ENCODE results near the gene BLVRA. TPM values are rescaled to one million over a fixed set of nuclear protein-coding genes. Genes with fewer than 3 reads are reported as not detected.

BLVRA gene
- total RNA-seq, 1 donor from 2014 or later: 48.1 TPM

DNA sequence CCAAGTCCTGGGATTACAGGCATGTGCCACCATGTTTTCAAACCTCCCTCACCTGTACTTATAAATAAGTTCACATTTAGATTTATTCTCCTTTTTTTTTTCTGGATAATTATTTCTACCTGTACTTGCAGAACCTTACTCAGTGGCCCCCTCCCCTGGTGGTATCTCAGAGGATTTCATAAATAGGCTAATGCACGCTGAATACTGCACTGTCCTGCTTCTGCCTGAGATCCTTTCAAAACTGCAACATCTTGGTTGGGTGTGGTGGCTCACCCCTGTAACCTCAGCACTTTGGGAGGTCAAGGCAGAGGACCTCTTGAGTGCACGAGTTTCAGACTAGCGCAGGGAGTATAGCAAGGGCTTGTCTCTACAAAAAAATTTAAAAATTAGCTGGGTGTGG lies 4.6 kb upstream of the BLVRA start:
- Mint-ChIP-seq H3K4me1 (ENCODE audit: low read depth) (peaks cover 33% of the 10 kb centered on the region), H3K4me3 (no peak overlapping the region), H3K27ac (no peak overlapping the region), H3K9me3 (no peaks in the 10 kb centered on the region), H3K27me3 (ENCODE audit: insufficient read depth) (peaks cover 7% of the 10 kb centered on the region), H3K36me3 (ENCODE audit: low read depth) (no peaks in the 10 kb centered on the region)
- intact Hi-C loops (cut with micrococcal nuclease): no loop called here
- DNase-seq (ENCODE audit: low spot score): no peak

- H3K27ac Mint-ChIP-seq: no peak overlapping the region
Observed at GRCh38 chr7:43754596-43754995, 3.9 kb upstream of the BLVRA start.

DNA sequence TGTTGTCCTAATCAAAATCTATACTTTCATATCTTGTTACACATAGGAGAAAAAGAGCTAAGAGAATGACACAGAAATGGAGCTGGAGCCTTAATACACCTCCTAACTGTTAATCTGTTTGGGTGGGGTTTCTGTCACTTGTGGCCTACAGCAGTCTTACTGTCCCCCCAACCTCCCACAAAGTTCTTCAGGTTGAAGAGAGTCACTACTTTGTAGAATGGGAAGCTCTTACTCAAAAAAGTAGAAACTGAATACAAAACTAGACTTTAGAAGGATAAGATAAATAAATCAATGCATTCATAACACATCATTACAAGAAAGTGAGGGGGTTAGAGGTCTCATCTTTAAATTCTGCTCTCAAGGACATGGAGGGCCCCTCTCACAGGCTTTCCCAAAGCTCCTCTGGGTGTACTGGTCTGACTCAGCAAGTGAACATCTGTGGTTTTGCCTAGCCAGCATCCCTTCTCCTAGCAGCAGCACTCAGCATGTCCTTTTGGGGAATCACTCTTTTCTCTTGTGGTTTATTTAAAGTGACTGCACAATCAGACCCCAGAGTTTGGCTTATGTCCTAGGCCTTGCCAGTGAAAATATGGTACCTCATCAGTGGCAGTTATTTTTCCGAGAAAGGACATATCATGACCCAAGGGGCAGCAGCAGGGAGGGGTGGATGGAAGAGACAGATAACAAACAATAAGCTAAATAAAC lies 2.0 kb upstream of the BLVRA start:
- H3K4me1 Mint-ChIP-seq (ENCODE audit: low read depth): peaks cover 27% of the 10 kb centered on the region
- H3K27ac Mint-ChIP-seq: peak overlapping the region; percentile 49
- no peaks in the 10 kb centered on the region for H3K9me3 Mint-ChIP-seq

More at GRCh38 chr7:43754596-43754995, 3.9 kb upstream of the BLVRA start:
- Mint-ChIP-seq H3K36me3 (ENCODE audit: low read depth) (no peaks in the 10 kb centered on the region), H3K4me1 (ENCODE audit: low read depth) (peaks cover 37% of the 10 kb centered on the region), H3K9me3 (no peaks in the 10 kb centered on the region), H3K4me3 (no peak overlapping the region), H3K27me3 (ENCODE audit: insufficient read depth) (peaks cover 7% of the 10 kb centered on the region)
- intact Hi-C loops (cut with micrococcal nuclease): no loop called here
- DNase-seq (ENCODE audit: low spot score): no peak

DNA sequence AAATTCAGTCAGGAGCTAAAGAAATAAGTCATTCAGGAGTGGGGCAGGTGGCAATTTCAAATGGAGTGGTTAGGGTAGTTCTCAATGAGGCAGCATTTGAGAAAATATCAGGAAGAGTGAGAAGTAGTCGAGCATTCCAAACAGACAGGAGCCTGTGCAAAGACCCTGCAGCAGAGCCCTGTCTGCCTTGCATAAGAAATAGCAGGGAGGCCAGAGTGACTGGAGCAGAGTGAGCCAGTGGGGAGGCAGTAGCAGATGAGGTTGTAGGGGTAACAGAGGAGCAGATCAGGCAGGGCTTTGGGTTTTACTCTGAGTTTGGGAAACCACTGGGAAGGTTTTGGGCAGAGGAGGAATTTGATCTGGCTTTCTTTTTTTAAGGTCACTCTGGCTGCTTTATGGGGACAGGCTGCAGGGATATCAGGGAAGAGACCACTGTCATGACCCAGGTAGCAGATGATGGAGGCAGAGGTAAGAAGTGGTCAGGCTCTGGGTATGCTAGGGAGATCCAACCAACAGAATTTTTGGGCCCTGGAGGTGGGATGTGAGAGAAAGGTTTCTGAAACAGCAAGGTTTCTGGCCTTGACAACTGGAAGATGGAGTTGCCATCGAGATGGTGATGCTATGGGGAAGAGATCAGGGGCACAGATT lies 1.3 kb upstream of the BLVRA start:
- no peak for DNase-seq (ENCODE audit: low spot score)
- Mint-ChIP-seq H3K9me3 (no peaks in the 10 kb centered on the region), H3K27me3 (ENCODE audit: insufficient read depth) (peaks cover 7% of the 10 kb centered on the region), H3K36me3 (ENCODE audit: low read depth) (peaks cover 6% of the 10 kb centered on the region), H3K4me3 (peak overlapping the region; percentile 71), H3K27ac (peak overlapping the region; percentile 49), H3K4me1 (ENCODE audit: low read depth) (peaks cover 27% of the 10 kb centered on the region)
- intact Hi-C loops (cut with micrococcal nuclease): loop anchor here (5.0 kb wide), 1 partner anchor 980 kb away; no protein-coding TSS in a partner anchor

More for the DNA sequence above, 2.0 kb upstream of the BLVRA start:
- no peak for DNase-seq (ENCODE audit: low spot score)
- peak overlapping the region; percentile 71 for H3K4me3 Mint-ChIP-seq
- intact Hi-C loops (cut with micrococcal nuclease): loop anchor here (5.0 kb wide), 1 partner anchor 981 kb away; no protein-coding TSS in a partner anchor
- peaks cover 3% of the 10 kb centered on the region for H3K36me3 Mint-ChIP-seq (ENCODE audit: low read depth)
- H3K27me3 Mint-ChIP-seq (ENCODE audit: insufficient read depth): peaks cover 7% of the 10 kb centered on the region

GRCh38 chr7:43758822-43759683 lies 573 bp downstream of the BLVRA start:
- H3K27me3 Mint-ChIP-seq (ENCODE audit: insufficient read depth): peaks cover 3% of the 10 kb centered on the region
- H3K4me3 Mint-ChIP-seq: peak overlapping the region; percentile 88
- H3K4me1 Mint-ChIP-seq (ENCODE audit: low read depth): peaks cover 41% of the 10 kb centered on the region
- H3K27ac Mint-ChIP-seq: no peak overlapping the region
- peak; percentile 57 for DNase-seq (ENCODE audit: low spot score)
- no peaks in the 10 kb centered on the region for H3K9me3 Mint-ChIP-seq
- peaks cover 9% of the 10 kb centered on the region for H3K36me3 Mint-ChIP-seq (ENCODE audit: low read depth)
- intact Hi-C loops (cut with micrococcal nuclease): loop anchor here (1.0 to 5.0 kb wide), 6 partner anchors 23 to 978 kb away; partner anchors contain the start of genes COA1, MRPL32 and PSMA2

GRCh38 chr7:43760861-43761260 lies 2.4 kb downstream of the BLVRA start:
- H3K36me3 Mint-ChIP-seq (ENCODE audit: low read depth): peaks cover 9% of the 10 kb centered on the region
- DNase-seq (ENCODE audit: low spot score): no peak
- intact Hi-C loops (cut with micrococcal nuclease): no loop called here
- no peaks in the 10 kb centered on the region for H3K27me3 Mint-ChIP-seq (ENCODE audit: insufficient read depth)
- H3K4me3 Mint-ChIP-seq: peak overlapping the region; percentile 0
- H3K4me1 Mint-ChIP-seq (ENCODE audit: low read depth): peaks cover 51% of the 10 kb centered on the region
- no peak overlapping the region for H3K27ac Mint-ChIP-seq
- H3K9me3 Mint-ChIP-seq: no peaks in the 10 kb centered on the region

DNA sequence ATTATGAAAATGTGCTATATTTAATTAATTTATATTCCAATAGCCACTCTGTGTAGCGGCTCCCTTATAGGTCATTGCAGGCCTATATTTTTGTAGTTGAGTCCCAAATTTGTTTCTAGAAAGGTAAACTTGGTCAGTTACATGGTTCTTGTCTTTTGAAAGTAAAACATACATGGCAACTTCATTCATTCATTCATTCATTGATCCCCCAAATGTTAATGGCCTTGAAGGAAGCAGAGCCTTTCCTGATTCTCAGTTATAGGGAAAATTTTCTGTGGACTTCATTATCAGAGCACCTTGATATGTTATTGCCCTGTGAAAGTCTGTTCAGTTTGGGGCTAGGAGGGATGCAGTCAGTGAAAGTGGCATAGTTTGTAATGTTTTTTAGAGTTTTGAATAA lies 2.9 kb downstream of the BLVRA start:
- Mint-ChIP-seq H3K9me3 (no peaks in the 10 kb centered on the region), H3K4me1 (ENCODE audit: low read depth) (peaks cover 47% of the 10 kb centered on the region)
- intact Hi-C loops (cut with micrococcal nuclease): no loop called here

GRCh38 chr7:43761938-43762692 lies 3.6 kb downstream of the BLVRA start:
- Mint-ChIP-seq H3K4me1 (ENCODE audit: low read depth) (peaks cover 39% of the 10 kb centered on the region), H3K9me3 (no peaks in the 10 kb centered on the region), H3K36me3 (ENCODE audit: low read depth) (peaks cover 9% of the 10 kb centered on the region), H3K27ac (no peak overlapping the region), H3K4me3 (no peak overlapping the region), H3K27me3 (ENCODE audit: insufficient read depth) (no peaks in the 10 kb centered on the region)
- intact Hi-C loops (cut with micrococcal nuclease): no loop called here
- no peak for DNase-seq (ENCODE audit: low spot score)

More for the DNA sequence above, 2.9 kb downstream of the BLVRA start:
- no peak for DNase-seq (ENCODE audit: low spot score)
- H3K27me3 Mint-ChIP-seq (ENCODE audit: insufficient read depth): no peaks in the 10 kb centered on the region
- no peak overlapping the region for H3K27ac Mint-ChIP-seq
- peaks cover 9% of the 10 kb centered on the region for H3K36me3 Mint-ChIP-seq (ENCODE audit: low read depth)
- H3K4me3 Mint-ChIP-seq: no peak overlapping the region

DNA sequence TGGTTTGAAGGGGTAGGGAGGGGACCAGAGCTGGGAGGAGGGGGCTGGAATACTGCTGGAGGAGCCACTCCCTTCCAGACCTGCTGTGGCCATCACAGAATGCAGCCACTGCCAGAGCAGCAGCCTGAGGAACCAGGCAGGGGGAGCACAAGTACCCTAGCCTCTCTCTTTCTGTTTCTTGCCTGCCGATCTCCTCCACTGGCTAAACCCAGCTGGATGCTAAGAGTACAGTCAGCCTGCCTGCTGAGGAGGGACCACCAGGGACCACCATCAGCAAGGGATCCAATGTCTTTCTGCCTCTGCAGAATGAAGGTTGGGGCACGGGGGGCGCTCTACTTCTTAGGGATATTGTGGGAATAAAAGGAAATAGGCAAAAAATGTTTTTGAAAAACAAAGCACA lies 4.7 kb downstream of the BLVRA start:
- intact Hi-C loops (cut with micrococcal nuclease): no loop called here
- Mint-ChIP-seq H3K27ac (no peak overlapping the region), H3K27me3 (ENCODE audit: insufficient read depth) (no peaks in the 10 kb centered on the region), H3K9me3 (no peaks in the 10 kb centered on the region), H3K4me3 (no peak overlapping the region), H3K4me1 (ENCODE audit: low read depth) (peaks cover 29% of the 10 kb centered on the region), H3K36me3 (ENCODE audit: low read depth) (peaks cover 9% of the 10 kb centered on the region)
- DNase-seq (ENCODE audit: low spot score): no peak

- Mint-ChIP-seq H3K27ac (no peak overlapping the region), H3K4me1 (ENCODE audit: low read depth) (peaks cover 29% of the 10 kb centered on the region), H3K4me3 (no peak overlapping the region), H3K36me3 (ENCODE audit: low read depth) (peaks cover 9% of the 10 kb centered on the region), H3K9me3 (no peaks in the 10 kb centered on the region), H3K27me3 (ENCODE audit: insufficient read depth) (no peaks in the 10 kb centered on the region)
- DNase-seq (ENCODE audit: low spot score): no peak
- intact Hi-C loops (cut with micrococcal nuclease): no loop called here
Observed at GRCh38 chr7:43764039-43764761, 5.7 kb downstream of the BLVRA start.

DNA sequence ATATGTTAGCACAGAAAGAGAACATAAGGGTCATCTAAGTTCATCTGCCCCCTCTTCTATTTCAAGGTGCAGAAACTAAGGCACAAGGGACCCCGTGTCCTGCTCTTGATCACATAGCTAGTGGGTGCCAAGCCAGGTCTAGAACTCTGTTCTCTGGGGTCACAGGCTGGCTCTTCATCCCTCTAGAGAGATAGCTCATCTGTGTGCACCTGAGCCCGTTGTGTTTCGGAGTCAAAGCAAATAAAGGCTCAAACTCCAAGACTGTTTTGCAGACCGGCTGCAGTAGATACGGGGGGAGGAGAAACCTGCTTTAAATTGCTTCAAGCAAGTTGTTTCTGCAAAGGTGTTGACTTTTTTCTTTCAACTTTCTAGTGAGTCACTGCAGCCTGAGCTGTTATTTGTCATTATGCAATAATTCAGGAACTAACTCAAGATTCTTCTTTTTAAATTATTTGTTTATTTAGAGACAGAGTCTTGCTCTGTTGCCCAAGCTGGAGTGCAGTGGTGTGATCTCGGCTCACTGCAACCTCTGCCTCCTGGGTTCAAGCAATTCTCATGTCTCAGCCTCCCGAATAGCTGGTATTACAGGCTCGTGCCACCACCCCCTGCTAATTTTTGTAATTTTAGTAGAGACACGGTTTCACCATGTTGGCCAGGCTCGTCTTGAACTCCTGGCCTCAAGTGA lies 6.5 kb downstream of the BLVRA start:
- intact Hi-C loops (cut with micrococcal nuclease): no loop called here
- no peak overlapping the region for H3K27ac Mint-ChIP-seq
- H3K9me3 Mint-ChIP-seq: no peaks in the 10 kb centered on the region
- no peaks in the 10 kb centered on the region for H3K27me3 Mint-ChIP-seq (ENCODE audit: insufficient read depth)
- H3K4me3 Mint-ChIP-seq: no peak overlapping the region
- H3K36me3 Mint-ChIP-seq (ENCODE audit: low read depth): peaks cover 9% of the 10 kb centered on the region
- DNase-seq (ENCODE audit: low spot score): no peak
- peaks cover 24% of the 10 kb centered on the region for H3K4me1 Mint-ChIP-seq (ENCODE audit: low read depth)
